NOMO-1 treated with dmso at 0.1 percent for 144 hours (cell line): ENCODE data around the gene TAB2.
"Not testable (repeated sequence)": the region's sequence is repeated elsewhere in the genome, so short reads cannot be mapped to it uniquely, and the experiment has no call there.

ENCODE experiments used
- DNase-seq: peaks from one replicate; lab custom pipeline; 2025; ENCODE audit not compliant: unreplicated experiment; lab: John Stamatoyannopoulos, UW

TAB2 gene

GRCh38 chr6:149440735-149441671 lies 123.5 kb downstream of the TAB2 start:
- DNase-seq: no peak

DNA sequence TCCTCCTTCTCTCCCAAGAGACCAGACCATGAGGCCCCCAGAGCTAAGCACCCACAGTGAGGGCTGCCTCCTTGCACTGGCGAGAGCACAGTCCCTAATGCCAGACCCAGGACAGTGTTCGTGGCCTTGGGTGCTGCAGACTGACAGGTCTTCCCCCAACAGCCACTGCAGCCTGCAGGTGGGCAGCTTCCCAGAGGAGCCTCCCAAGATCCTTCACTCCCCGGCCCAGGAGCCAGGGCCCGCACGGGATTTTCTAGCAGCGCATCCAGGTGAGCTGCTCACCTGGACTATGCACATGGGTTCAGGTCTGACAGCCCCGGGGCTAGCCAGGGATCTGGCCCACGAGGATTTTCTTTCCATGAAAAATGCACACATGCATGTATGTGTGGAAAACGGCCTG lies 124.2 kb downstream of the TAB2 start:
- no peak for DNase-seq

DNA sequence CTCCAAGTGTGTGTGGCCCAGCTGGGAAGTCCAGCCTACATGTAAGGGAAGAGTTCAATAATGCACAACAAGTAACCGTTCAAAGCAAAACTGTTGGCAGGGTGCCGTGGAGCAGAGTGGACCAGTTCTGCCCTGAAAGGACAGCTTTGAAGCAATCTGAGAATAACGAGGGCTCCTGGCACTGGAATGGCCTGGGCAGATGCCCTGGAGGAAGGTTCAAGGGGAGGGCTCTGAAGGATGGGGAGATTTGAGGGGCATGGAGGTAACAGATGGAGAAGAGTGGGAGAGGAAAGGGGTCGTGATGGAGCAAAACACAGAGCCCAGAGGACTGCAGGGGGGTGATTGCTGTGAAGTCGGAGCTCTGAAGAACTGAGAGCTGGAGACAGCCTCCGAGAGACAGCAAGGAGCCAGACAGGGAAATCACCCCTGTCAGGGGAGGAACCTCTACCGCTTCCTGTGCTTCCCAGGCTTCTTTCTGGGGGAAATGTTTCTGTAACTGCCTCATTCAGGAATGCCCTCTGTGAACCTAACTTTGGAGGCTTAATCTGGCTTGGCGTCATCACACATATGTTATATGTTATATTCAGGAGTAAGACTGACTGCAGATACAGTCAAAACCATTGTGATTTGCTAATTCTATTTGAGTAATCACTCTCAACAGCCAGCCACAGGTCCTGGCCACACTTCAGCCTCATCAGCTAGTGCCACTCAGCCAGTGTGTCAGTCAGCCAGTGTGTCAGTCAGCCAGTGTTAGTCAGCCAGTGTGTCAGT lies 126.1 kb downstream of the TAB2 start:
- no peak for DNase-seq

- DNase-seq: not testable (repeated sequence)
Measured at GRCh38 chr6:149444360-149445094, 127.0 kb downstream of the TAB2 start.

GRCh38 chr6:149445095-149445466 lies 127.6 kb downstream of the TAB2 start:
- DNase-seq: no peak

- DNase-seq: no peak
Measured at GRCh38 chr6:149445573-149445972, 128.1 kb downstream of the TAB2 start.

DNA sequence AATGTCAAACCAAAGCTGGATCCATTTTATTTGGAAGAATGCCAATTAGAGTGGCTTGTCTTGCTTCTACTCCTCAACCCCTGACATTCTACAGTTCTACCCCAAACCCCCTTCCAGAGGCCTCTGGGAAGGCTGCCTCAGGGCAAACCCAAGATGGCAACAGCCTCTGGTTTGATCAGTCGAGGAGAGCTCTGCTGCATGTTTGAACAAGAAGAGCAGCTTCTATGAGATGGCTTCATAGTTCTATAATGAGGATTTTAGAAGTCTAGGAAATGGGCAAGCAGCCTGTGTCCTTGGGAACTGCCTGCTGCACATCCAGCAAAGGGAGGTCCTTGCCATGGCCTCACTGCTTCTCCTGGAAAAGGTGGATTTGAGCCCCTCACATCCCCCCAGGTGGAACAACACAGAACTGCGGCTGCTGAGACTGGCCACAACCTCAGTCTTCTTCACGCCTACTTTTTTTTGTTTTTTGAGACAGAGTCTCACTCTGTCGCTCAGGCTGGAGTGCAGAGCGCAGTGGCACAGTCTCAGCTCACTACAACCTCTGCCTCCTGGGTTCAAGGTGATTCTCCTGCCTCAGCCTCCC lies 129.4 kb downstream of the TAB2 start:
- DNase-seq: no peak

DNA sequence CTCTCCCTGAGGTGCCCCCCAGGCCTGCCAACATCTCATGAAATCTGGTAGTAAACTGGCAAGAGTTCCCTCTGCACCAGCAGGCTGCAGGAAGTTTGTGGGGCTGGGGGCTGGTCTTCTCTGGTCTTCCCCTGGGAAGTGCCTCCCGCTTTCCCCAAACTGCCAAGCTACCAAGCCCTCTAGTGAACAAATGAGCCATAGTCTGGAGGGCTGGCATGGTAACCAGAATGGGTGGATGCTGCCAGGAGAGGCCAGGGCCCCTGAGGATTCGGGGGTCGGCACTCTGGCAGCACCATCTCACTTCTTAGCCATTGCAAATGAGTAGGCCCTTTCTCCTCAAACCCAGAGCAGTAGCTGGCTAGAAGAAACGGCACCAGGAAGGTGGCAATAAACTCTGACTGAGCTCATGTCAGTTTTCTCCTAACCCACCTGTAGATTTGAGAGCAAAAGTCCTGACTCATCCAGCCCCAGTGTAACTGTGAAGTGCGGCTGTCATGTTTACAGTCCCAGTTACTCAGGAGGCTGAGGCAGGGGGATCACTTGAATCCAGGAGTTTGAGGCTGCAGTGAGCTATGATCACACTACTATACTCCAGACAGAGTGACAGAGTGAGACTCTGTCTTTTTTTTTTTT lies 131.4 kb downstream of the TAB2 start:
- DNase-seq: no peak

DNA sequence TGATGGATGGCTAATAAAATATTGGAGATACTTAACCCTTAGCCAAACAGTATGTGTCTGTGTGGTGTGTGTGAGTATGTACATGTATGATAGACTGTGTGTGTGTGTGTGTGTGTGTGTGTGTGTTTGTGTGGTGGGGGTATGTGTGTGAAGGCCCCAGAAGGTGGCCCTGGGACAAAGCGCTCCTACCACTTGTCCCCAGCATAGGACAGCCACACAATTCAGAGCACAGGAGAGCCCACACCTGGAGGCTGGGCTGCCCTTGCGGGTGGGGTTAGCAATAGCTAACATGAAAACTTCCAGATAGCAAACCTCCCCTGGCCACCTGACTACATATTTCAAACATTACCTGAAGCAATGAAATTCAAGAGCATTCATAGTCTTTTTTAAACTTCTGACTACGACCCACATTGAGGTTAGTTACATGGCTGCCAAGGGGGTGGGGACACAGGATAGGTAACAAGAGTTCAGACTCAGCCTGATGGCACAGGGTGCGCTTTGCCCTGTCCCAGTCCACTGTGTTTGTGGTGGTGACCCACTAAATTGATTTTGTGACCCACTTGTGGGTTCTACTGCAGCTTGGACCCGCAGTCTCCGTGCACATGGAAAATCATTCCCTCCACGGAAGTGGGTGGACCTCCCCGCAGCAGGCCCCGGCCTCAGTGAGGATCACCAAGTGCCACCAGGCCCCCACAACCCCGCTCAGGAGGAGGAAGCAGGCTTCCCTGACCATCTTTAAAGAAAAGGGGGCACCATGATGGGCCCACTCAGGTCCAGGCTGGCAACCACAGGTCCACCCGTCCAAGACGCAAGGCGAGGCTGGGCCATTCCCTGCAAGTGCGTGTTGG lies 132.5 kb downstream of the TAB2 start:
- no peak for DNase-seq

- DNase-seq: no peak
Measured at GRCh38 chr6:149450679-149451375, 133.3 kb downstream of the TAB2 start.

GRCh38 chr6:149451376-149452036 lies 134.0 kb downstream of the TAB2 start:
- no peak for DNase-seq

- no peak for DNase-seq
Measured at GRCh38 chr6:149452037-149452939, 134.8 kb downstream of the TAB2 start.

GRCh38 chr6:149453597-149454345 lies 136.3 kb downstream of the TAB2 start:
- no peak for DNase-seq

- DNase-seq: no peak
Measured at GRCh38 chr6:149454346-149454848, 136.9 kb downstream of the TAB2 start.

DNA sequence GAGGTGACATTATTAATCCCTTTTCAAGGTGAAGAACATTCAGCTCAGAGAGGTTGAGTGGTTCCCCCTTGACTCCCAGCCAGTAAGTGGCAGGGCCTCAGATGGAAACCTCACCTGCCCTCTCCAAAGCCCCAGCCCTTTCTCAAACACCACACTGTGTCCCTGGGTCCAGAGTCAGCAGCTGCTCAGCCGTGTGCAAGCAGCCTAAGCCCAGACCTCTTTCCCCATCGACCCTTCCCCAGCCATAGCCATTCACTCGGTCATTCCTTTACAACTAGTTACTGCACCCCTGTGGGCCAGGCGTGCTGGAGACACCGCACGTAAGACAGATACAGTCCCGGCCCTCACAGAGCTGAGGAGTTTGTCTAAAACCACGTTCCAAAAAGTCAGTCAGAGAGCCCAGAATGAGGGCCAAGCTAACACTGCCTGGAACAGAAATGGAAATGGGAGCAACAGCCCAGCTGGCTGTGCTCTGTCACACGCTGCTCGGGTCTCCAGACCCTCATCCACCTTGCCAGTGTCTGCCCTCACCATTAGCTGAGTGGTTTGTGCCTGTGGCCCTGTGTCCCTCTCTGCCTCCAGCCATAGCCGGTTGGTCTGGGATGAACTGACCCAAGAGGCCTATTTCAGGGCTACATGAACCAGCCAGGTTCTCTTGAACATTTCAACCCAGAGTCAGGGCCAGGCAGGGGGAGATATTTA lies 137.7 kb downstream of the TAB2 start:
- no peak for DNase-seq
